HuH-7 (cell line): Measurements from ENCODE around the gene NLGN2.
"Not testable (repeated sequence)": the region's sequence is repeated elsewhere in the genome, so short reads cannot be mapped to it uniquely, and the experiment has no call there.

Experiments
- DNase-seq: peaks from one replicate; pipeline ENCODE4 v3.0.0; 2011; ENCODE audit warnings: low spot score

The NLGN2 gene

DNA sequence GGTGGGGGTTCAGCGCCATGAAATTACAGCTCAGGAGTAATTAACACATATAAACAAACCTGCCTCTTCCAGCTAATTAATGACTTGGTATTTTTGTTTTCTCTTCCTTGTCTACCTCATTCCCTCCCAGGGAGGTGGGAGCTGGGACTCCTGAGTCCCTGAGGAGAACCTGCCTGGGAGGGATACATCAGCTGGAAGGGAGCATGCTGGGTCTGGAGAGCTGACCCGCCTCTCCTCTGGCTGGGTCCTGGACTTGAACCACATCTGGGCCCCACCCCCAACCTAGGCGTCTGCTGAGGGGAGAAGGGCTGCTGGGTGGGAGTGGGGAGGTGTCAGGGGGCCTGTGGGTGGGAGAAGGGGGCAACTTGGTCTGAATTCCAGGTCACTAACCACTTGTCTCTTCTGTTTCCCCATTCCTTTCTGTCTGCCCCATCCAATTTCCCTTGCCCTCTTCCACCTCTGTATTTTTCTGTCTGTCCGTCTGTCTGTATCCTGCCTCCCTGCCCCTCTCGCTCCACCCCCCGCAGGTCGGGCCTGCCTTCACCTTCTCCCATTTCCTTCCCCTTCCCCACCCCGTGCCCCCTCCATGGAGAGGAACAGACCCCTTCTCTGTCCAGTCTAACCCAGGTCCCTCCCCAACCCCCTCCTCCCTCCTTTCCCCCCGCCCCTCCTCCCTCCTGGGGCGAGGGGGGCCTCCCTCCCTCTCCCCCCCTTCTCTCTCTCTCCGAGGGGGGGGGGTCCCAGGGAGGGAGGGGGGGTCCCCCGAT lies at the start of gene NLGN2:
Gene NLGN2, plus strand, starts transcription at position 361 of the 767 bp plus-strand sequence. CDS start 411 bp downstream, outside the sequence.
- DNase-seq, result no peak

DNA sequence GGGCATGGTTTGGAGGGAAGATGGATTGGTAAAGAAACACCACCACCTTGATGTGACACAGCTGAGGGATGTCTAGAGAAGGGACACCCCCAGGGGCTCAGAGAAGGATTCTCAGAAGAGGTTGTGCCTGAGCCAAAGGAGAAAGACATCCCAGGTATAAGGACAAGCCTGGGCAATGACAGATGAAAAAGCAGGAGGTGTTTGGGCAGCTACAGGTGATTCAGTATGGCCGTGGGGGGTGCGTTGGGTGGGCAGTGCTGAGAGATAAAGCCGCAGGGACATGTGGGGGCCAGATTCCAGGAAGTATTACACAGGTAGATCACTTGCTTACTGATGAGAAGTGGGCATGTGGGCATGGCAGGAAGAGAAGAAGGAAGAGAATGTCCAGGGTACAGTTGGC lies 45.7 kb upstream of the NLGN2 start:
- no peak for DNase-seq

DNA sequence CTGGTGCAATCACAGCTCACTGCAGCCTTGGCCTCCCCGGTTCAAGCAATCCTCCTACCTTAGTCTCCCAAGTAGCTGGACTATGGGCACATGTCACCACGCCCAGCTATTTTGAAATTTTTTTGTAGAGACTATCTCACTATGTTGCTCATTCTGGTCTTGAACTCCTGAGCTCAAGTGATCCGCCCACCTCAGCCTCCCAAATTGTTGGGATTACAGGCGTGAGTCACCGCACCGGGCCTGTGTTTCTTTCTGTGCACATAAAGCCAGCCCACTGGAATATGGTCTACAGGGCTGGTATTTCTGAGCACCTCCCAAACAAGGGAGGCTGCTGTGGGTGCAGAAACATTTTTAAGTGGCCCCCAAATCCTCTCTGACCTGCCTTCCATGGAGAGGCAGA lies 44.3 kb upstream of the NLGN2 start:
- DNase-seq, result no peak

DNA sequence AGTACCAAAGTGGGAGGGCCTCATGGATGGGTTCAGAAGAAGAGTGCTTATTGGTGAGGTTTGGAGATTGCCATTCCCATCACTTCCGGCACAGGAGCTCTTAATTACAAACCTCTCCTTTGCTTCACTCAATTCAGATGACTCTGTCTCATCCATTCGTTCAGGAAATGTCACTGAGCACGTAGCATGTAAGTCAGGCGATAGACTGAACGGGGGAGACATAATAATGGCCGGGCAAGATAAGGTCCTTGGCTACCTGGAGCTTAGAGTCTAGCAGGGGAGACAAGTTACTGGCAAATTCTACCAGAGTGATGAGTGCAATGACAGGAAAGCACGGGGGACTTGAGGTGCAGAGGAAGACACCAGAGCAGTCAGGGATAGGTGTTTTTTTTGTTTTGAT lies 41.7 kb upstream of the NLGN2 start:
- DNase-seq, result not testable (repeated sequence)

DNA sequence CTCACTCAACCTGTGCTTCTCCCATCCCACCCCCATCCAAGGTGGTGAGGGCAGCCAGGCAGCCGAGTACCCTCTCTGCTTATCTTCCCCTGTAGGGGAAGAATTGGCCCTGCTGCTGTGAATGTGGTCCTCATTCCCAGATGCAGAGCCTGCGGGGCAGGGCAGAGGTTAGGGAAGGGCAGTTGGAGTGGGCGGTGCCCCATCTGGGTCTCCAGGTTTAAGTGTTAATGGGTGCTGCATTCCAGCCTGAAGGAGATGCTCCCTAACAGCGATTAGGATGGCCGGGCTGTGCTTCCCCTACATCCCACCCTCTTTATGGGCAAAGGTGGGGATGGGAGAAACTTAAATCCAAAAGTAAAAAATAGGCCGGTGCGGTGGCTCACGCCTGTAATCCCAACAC lies 40.6 kb upstream of the NLGN2 start:
- no peak for DNase-seq

DNA sequence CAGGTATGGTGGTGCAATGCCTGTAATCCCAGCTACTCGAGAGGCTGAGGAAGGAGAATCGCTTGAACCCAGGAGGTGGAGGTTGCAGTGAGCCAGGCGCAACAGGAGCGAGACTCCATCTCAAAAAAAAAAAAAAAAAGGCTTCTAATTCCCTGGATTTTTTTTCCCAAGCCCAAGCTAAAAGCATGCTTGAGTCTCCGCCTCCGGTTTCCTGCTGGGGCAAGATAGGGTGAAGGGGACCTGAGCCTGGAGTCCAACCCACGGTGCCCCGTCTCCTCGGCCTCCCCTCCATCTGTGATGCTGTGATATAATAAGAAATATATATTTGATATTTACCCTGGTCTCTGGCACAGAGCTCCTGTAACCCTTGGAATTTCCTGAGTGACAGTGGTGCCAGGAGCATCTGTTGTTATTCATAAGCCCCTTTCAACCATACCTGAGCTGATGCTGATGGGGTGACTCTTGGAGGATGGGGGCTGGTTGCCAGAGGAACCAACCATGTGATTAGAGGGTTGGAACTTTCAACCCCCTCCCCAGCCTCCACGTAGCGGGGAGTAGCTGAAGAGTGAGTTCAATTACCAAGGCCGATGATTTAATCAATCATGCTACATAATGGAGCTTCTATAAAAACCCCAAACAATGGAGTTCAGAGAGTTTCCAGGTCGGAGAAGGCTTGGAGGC lies 39.6 kb upstream of the NLGN2 start:
- no peak for DNase-seq

DNA sequence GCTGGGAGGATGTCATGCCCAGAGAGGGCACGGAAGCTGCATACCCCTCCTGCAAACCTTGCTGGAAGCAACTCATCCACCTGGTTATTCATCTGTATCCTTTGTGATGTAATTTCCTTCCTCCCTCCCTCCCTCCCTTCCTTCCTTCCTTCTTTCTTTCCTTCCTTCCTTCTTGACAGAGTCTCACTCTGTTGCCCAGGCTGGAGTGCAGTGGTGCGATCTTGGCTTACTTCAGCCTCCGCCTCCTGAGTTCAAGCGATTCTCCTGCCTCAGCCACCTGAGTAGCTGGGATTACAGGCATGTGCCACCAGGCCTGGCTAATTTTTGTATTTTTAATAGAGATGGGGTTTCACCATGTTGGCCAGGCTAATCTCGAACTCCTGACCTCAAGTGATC lies 39.0 kb upstream of the NLGN2 start:
- not testable (repeated sequence) for DNase-seq

DNA sequence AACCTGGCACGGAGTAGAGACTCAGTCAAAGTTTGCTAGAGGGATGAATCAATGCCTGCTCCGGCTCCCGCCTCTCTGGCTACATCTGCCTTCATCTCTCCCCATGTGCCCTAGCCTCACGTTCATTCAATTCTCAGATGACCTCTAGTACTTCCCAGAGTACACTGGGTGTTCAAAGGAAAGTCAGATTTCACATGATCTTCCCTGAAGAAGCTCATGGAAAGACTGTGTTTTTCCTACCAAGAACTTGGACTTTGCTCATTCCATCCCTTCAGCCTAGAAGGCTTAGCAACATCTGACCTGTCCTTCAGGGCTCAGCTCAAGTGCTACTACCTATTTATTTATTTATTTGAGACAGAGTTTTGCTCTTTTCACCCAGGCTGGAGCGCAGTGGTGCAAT lies 37.8 kb upstream of the NLGN2 start:
- no peak for DNase-seq

DNA sequence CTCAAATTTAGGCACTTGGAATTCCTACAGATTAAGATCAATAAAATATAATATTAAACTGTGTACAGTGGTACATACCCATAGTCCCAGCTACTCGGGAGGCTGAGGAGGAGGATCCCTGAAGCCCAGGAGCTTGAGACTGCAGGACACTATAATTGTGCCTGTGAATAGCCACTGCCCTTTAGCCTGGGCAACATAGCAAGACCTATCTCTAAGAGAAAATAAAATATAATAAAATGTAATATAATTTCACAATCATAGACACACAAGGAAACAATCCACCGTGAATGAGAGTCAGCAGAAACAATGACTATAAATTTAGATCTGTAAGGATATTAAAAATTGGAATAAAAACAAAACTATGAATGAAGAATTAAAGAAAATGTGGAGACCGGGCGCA lies 36.8 kb upstream of the NLGN2 start:
- no peak for DNase-seq

DNA sequence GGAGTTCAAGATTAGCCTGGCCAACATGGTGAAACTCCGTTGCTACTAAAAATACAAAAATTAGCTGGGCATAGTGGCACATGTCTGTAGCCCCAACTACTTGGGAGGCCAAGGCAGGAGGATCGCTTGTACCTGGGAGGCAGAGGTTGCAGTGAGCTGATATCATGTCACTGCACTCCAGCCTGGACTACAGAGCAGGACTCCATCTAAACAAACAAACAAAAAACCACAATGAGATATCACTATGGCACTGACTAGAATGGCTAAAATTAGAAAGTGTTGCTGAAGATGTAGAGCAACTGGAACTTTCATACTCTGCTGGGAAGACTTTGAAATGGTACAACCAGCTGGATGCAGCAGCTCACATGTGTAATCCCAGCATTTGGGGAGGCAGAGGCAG lies 33.3 kb upstream of the NLGN2 start:
- DNase-seq, result no peak

DNA sequence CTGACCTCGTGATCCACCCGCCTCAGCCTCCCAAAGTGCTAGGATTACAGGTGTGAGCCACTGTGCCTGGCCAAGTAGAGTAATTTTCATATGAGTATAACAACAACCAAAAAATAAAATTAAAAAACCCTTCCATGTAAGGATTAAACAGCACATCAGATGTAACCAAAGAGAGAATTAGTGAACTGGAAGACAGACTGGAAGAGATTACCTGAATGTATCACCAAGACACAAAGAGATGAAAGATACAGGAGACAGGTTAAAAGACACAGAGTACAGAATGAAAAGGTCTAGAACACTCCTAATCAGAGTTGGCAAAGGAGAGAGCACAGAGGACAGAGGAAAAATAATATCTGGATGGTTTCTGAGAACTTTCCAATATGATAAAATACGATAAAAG lies 28.5 kb upstream of the NLGN2 start:
- no peak for DNase-seq

DNA sequence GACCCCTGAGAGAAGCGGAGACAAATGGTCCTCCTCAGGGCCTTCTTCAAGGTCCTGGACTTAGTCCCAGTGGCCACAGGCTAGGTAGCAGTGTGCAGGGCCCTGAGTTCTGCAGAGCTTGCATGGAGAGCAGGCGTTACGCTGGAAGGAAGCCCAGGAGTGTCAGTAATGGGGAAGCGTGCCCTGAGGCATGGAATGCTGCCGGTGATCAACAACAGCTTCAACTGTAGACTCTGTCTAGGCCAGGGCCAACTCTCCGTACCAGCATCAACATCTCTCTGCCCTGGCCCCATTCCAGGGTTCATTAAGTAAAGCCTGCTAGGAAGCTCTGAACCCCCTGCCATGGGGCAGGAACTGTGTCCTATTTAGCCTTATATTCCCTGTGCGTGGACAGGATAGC lies 27.3 kb upstream of the NLGN2 start:
- no peak for DNase-seq

DNA sequence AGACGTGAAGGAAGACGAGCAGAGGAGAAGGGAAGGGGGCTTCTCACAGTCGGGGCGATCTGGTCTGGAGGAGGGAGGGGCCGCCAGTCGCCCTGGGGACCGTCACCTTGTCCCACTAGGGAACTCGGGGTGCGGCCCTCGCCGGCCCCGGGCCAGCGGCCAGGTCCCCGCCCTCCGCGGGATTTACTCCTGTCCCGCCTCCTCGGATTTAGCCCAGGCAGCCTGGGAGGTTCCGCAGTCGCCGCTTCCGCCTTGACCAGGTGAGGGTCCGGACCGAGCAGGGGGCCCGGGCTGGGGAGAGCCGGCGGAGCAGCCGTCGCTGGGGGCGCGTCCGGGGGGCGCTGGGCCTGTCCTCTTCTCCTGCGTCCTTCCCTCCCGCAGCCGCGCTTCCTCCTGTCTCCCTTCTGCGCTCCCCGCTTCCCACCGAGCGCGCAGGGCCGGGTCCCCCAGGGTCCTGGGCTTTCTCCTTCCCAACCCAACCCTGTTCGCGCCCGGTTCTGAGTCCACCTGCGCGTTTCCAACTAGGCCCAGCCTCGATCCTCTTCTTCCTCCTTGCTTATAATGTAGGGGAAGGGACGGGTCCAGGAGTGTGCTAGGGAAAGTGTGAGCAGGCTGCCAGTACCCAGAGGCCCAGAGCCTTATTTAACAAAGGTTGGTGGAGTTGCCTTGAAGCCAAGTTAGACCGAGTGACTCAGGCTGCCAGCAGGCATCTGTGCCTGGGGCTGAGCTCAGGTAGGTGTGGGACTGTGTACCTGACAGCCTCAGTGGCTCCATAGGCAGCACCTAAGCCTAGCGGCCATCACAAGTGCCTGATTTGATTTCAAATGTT lies 26.6 kb upstream of the NLGN2 start, which contains the start of gene TNK1:
Gene TNK1, plus strand, starts transcription at position 235 of the 829 bp plus-strand sequence. CDS start 1,838 bp downstream, outside the sequence.
- peak; percentile 66 for DNase-seq

DNA sequence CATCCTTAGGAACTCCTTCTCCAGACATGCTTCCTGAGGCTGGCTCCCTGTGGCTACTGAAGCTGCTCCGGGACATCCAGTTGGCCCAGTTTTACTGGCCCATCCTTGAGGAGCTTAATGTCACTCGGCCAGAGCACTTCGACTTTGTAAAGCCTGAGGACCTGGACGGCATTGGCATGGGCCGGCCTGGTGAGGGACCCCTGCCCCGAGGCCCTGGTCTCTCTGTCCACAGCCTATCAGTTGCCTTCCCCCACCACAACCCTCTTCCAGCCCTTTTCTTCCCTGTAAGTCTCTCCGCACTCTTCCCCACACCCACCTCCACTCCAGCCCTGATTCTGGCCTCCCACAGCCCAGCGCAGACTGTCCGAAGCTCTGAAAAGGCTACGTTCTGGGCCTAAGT lies 24.7 kb upstream of the NLGN2 start:
- DNase-seq, result no peak

DNA sequence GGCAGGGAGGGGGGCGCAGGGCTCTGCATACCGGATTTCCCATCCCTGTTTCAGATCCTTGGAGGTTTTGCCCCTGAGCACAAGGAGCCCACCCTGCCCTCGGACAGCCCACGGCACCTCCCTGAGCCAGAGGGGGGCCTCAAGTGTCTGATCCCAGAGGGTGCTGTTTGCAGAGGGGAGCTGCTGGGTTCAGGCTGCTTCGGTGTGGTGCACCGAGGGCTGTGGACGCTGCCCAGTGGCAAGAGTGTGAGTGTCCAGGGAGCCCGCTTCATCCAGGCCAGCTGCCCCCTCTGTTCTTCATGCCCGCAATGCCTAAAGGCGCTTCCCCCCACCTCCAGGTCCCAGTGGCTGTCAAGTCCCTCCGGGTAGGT lies 24.3 kb upstream of the NLGN2 start:
- DNase-seq, result no peak

DNA sequence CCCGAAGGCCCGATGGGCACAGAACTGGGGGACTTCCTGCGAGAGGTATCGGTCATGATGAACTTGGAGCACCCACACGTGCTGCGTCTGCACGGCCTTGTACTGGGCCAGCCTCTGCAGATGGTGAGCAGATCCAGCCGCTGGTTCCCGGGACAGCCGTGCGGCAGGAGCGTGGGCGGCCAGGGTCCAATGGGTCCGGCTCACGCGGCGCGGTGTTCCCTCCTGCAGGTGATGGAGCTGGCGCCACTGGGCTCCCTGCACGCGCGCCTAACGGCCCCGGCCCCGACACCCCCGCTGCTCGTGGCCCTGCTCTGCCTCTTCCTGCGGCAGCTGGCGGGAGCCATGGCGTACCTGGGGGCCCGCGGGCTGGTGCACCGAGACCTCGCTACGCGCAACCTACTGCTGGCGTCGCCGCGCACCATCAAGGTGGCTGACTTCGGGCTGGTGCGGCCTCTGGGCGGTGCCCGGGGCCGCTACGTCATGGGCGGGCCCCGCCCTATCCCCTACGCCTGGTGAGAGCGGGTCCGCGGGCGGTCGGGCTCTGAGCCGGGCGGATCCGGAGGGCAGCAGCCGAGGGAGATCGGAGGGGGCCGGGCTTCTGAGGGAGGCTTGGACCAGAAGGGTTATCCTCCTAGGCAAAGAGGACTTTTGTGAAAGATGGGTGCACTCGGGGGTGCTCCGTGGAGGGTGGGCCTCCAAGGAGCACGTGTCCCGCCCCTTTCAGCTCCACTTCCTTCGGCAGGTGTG lies 23.7 kb upstream of the NLGN2 start:
- no peak for DNase-seq

DNA sequence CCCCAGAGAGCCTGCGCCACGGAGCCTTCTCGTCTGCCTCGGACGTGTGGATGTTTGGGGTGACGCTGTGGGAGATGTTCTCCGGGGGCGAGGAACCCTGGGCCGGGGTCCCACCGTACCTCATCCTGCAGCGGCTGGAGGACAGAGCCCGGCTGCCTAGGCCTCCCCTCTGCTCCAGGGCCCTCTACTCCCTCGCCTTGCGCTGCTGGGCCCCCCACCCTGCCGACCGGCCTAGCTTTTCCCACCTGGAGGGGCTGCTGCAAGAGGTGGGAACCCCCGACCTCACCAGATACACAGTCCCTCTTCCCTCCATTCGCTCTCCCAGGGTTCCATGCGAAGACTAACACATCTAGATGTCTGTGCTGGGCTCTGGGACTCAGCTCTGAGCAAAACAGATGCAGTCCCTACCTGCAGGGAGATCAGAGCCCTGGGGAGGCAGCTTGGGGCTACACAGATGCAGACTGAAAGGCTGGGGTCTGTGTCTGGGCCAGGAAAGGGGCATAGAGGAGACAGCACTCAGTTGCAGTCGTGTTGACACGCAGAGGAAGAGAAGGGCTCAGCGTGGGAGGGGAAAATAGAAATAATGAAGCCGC lies 23.1 kb upstream of the NLGN2 start:
- no peak for DNase-seq

DNA sequence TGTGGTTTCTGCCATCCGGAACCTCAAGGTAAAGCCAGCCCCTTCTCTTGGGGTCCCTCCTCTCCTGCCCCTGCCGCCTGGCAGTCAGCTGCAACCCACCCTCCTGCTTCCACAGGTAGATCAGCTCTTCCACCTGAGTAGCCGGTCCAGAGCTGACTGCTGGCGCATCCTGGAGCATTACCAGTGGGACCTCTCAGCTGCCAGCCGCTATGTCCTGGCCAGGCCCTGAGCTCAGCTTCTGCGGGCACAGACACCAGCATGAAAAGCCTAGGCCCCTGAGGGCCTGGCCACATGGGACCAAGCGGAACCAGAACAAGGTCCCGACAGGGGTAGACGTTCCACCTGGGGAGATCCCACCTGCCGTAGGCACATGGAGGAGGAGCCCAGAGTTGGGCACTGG lies 18.8 kb upstream of the NLGN2 start:
- DNase-seq, result no peak

DNA sequence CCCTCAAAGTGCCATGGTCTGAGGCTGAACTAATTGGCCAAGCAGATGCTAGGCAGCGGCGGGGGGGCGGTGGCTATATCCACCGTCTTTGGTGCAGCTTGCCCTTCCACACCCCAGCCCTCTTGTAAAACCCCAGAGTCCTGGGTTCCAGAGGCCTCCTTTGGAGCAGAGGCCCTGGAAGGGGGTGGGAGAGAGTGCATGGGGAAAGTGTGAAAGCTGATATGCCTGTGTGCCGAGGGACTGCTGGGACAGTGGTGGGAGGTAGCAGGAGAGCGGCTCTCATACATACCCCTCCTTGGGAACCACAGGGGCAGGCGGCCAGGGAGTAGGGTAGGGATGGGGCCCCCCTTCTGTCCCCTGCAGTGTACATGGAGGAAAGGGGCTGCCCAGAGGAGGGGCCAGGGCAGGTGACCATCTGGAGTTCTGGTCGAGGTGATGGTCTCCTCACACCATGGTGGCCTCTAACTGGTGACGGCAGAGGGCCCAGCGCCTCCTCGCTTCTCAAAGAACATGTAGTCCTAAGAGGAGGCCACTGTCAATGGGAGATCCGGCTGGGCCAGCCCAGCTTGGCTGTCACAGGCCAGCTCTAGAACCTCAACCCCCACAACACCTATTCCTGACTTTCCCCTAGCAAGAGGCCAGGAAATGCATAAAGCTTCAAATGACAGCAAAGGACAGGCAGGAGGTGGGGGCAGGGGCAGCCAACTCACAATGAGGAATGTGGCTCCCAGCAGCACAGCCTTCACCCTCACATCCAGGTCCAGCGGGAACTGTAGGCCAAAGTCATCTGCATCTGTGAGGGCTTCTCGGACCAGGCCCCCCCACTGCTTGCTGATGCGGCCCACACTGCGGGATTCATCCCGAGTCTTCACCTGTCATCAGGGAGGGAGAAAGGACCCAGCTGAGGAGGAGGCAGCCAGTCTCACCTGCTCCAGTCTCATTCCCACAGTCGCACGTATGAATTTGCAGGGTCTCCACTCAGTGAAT lies 17.4 kb upstream of the NLGN2 start:
- DNase-seq, result no peak

DNA sequence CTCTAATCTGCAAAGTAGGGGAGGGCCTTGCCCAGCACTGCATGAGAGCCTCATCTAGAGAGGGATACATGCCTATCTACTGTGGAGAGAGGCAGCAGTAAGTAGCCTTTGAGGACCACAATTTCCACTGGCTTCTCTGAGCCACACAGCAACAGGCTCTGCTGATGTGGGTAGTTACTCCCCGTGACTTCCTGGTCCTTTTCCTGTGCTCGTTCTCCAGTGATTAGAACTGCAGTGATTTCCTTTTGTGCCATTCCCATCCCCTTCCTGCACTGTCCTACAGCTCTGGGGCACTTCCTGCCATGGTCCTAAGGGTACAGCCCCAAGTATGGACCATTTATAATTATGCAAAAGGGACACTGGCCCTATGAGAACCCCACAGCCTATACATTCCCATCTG lies 16.3 kb upstream of the NLGN2 start:
- DNase-seq, result no peak
